Naive thymus-derived CD4-positive, alpha-beta T cell (primary cell): ENCODE data around the gene ITSN1. TPM values are rescaled to one million over a fixed set of nuclear protein-coding genes. Genes with fewer than 3 reads are reported as not detected.
"Not testable (repeated sequence)": the region's sequence is repeated elsewhere in the genome, so short reads cannot be mapped to it uniquely, and the experiment has no call there.

Experiments
- ATAC-seq: fragments of 150-1000 bp; cut with Tn5 transposase; 2 replicates; pipeline ENCODE4 v1.10.0; 2021; ENCODE audit warnings: mild to moderate bottlenecking, moderate library complexity
- CTCF ChIA-PET: fragments of 350-600 bp; sonication (Branson Sonifier 250); formaldehyde crosslinking; loops from one replicate; lab custom pipeline; 2021; ENCODE audit warnings: antibody characterized with exemption; lab: Charles Lee
- POLR2A ChIA-PET: fragments of 350-600 bp; sonication (Branson Sonifier 250); formaldehyde crosslinking; loops from one replicate; lab custom pipeline; 2021; ENCODE audit warnings: antibody characterized with exemption, inconsistent platforms; lab: Charles Lee
- DNase-seq, 9 donors: peaks; one replicate each; pipeline versions ENCODE4 v3.0.0 to v3.0.0-alpha.2; 2020 to 2022; ENCODE audit warnings: mixed read lengths in 1 of 9
- H3K27ac ChIP-seq: one replicate; pipeline ENCODE4 v1.7.0; 2013; ENCODE audit warnings: mild to moderate bottlenecking, low read depth, low read length, moderate library complexity
- H3K27me3 ChIP-seq, 2 donors: one replicate each; pipeline ENCODE4 v1.7.0; 2013; ENCODE audit warnings: low read length in 2 of 2, mild to moderate bottlenecking in 2 of 2, moderate library complexity in 2 of 2; ENCODE audit not compliant: control insufficient read depth in 2 of 2, insufficient read depth in 2 of 2
- H3K36me3 ChIP-seq, 3 experiments: 1 replicate in 2 of 3; 2 replicates in 1 of 3; pipeline ENCODE4 v1.7.0; 2013; ENCODE audit warnings: low read length in 3 of 3, mild to moderate bottlenecking in 3 of 3, moderate library complexity in 1 of 3; ENCODE audit not compliant: insufficient read depth in 3 of 3, control insufficient read depth in 2 of 3
- H3K4me1 ChIP-seq, 2 donors: one replicate each; pipeline ENCODE4 v1.7.0; 2013; ENCODE audit warnings: low read length in 2 of 2, mild to moderate bottlenecking in 2 of 2, moderate library complexity in 1 of 2; ENCODE audit not compliant: control insufficient read depth in 2 of 2, insufficient read depth in 2 of 2
- H3K4me3 ChIP-seq: 2 replicates; pipeline ENCODE4 v1.7.0; 2013; ENCODE audit warnings: mild to moderate bottlenecking, low read length
- H3K9me3 ChIP-seq, 3 experiments: 1 replicate in 2 of 3; 2 replicates in 1 of 3; pipeline ENCODE4 v1.7.0; 2013; ENCODE audit warnings: low read length in 3 of 3; ENCODE audit not compliant: control insufficient read depth in 2 of 3
- H3K27ac Mint-ChIP-seq, 9 donors: one replicate each; pipeline ENCODE4 v1.8.0; 2020 to 2022; ENCODE audit warnings: mixed read lengths in 9 of 9, mild to moderate bottlenecking in 8 of 9, moderate library complexity in 5 of 9, inconsistent platforms in 2 of 9
- H3K27me3 Mint-ChIP-seq, 5 donors: one replicate each; pipeline ENCODE4 v1.8.0; 2021 to 2022; ENCODE audit warnings: mixed read lengths in 5 of 5, mild to moderate bottlenecking in 1 of 5
- H3K36me3 Mint-ChIP-seq, 5 donors: one replicate each; pipeline ENCODE4 v1.8.0; 2020 to 2022; ENCODE audit warnings: mixed read lengths in 5 of 5, mild to moderate bottlenecking in 3 of 5, inconsistent platforms in 1 of 5
- H3K4me1 Mint-ChIP-seq, 7 donors: one replicate each; pipeline ENCODE4 v1.8.0; 2020 to 2022; ENCODE audit warnings: mixed read lengths in 7 of 7, mild to moderate bottlenecking in 3 of 7, inconsistent platforms in 1 of 7
- H3K4me3 Mint-ChIP-seq, 10 donors: one replicate each; pipeline ENCODE4 v1.8.0; 2020 to 2022; ENCODE audit warnings: mild to moderate bottlenecking in 10 of 10, mixed read lengths in 10 of 10, moderate library complexity in 6 of 10, inconsistent platforms in 2 of 10
- H3K9me3 Mint-ChIP-seq, 11 donors: one replicate each; pipeline ENCODE4 v1.8.0; 2020 to 2022; ENCODE audit warnings: mixed read lengths in 11 of 11, mild to moderate bottlenecking in 4 of 11, inconsistent platforms in 1 of 11, moderate library complexity in 1 of 11
- intact Hi-C, 2 donors: fragments of 100-400 bp; cut with micrococcal nuclease; formaldehyde crosslinking; loops; one replicate each; pipeline ENCODE4 v1.15.1; 2023
- polyA plus RNA-seq, 2 donors: library from polyadenylated mRNA; unstranded; fragments of 300-500 nt; fragmentation: Illumina TruSeq; gene quantifications; one replicate each; pipeline ENCODE4 v1.2.3, GENCODE V29; 2021
- total RNA-seq, 6 experiments: library from RNA in 5 of 6; stranded (reverse) in 5 of 6; gene quantifications; 1 replicate in 5 of 6; 2 replicates in 1 of 6; pipeline ENCODE4 v1.2.3 and lab custom pipeline; 2021 to 2026

Gene ITSN1
- total and polyA plus RNA-seq, 7 experiments from 2014 or later = 1.2 to 8.6 (median 3.2) TPM

DNA sequence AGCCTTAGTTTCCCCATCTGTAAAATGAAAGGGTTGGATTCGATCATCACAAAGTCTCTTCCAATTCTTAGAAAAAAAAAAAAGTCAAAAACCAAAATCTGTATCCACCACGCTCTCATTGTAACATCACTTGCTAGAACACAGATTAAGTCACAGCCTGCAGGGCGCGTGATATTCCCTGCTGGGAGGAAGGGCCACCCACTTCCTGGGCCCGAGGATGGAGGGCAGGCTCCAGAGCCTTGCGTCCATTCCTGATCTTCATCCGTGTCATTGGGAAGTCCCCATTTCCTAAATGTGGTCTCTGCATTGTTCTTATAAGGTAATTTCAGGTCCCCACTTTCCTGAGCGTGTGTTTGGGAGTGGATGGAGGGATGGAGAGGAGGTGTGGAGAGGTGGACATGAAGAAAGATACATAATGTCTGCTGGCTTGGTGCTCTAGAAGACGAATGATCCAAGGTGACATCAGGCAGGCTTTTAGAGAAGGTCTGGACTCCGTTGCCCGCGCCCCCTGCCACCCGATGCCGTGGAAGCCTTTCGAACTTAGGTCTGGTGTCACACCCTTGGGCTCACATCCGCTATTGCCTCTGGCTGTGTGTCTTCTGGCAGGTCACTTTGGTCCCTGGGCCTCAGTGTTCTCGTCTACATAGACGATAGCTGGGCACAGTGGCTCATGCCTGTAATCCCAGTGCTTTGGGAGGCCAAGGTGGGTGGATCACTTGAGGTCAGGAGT, 217.2 kb downstream of the ITSN1 start:
- Mint-ChIP-seq H3K4me3 (no peak overlapping the region), H3K36me3 (no peaks in the 10 kb centered on the region), H3K9me3 (no peaks in the 10 kb centered on the region), H3K27ac (no peak overlapping the region), H3K27me3 (peaks cover 0 to 10% (median 2%) of the 10 kb centered on the region in 5 donors), H3K4me1 (no peaks in the 10 kb centered on the region)
- ATAC-seq (no peak), DNase-seq (no peak)
- H3K27ac ChIP-seq = no peak overlapping the region
- ChIA-PET POLR2A (no interaction called here), CTCF (no interaction called here)
- no peaks in the 10 kb centered on the region for H3K36me3 ChIP-seq
- H3K27me3 ChIP-seq = no peaks in the 10 kb centered on the region
- H3K9me3 ChIP-seq = no peaks in the 10 kb centered on the region
- H3K4me3 ChIP-seq = no peak overlapping the region
- intact Hi-C loops = no loop called here
- no peaks in the 10 kb centered on the region for H3K4me1 ChIP-seq

DNA sequence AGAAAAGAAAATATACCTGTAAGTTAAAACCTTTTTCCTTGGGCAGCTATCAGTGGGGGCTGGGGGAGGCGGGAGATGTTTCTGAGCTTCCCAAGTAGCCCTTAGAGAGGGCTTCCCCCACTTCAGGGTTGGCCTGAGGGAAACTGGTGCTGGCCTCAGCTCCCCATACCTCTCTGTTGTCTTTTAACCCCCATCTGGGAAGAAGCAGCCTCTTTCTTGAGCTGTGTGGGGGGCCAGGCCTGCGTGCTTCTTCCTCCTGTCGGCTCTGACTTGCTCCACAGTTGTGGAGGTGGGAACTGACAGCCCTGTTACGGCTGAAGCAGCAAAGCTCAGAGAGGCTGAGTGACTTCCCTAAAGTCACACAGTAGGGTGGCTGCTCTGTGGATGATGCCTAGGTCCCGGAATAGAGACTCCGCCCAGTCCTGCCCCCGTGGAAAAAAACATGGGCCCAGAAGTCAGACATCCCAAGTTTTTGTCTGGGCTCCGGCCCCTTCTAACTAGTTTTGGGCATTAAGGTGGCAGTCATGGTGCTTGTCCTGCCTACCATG, 218.1 kb downstream of the ITSN1 start:
- H3K4me3 Mint-ChIP-seq = no peak overlapping the region
- Histone ChIP-seq H3K27me3 (no peaks in the 10 kb centered on the region), H3K9me3 (no peaks in the 10 kb centered on the region), H3K4me1 (no peaks in the 10 kb centered on the region), H3K4me3 (no peak overlapping the region), H3K36me3 (no peaks in the 10 kb centered on the region), H3K27ac (no peak overlapping the region)
- intact Hi-C loops = no loop called here
- no peak for DNase-seq
- POLR2A ChIA-PET = no interaction called here
- no peak for ATAC-seq
- peaks cover 0 to 10% (median 2%) of the 10 kb centered on the region in 5 donors for H3K27me3 Mint-ChIP-seq
- no peaks in the 10 kb centered on the region for H3K4me1 Mint-ChIP-seq
- CTCF ChIA-PET = no interaction called here
- no peaks in the 10 kb centered on the region for H3K9me3 Mint-ChIP-seq
- H3K27ac Mint-ChIP-seq = no peak overlapping the region
- no peaks in the 10 kb centered on the region for H3K36me3 Mint-ChIP-seq

DNA sequence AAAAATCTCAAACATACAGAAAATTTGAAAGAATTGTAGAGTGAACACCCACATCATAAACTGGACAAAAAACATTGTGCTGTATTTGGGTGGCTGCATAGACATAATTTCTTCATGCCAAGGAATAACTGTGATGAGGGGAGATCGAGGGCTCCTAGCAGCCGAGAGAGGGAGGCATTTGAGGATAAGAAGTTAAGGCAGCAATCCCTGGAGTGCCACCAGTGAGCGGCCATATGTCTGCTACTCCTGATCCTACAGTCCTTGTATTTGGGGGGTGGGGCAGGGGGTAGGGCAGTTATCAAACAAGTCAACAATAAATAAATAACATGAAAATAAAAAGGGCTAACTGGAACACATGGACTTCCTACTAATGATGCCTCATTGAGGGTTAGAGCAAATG, 218.8 kb downstream of the ITSN1 start:
- intact Hi-C loops = no loop called here
- Mint-ChIP-seq H3K4me3 (no peak overlapping the region), H3K27ac (no peak overlapping the region), H3K36me3 (no peaks in the 10 kb centered on the region), H3K27me3 (peaks cover 0 to 10% (median 2%) of the 10 kb centered on the region in 5 donors), H3K9me3 (no peaks in the 10 kb centered on the region), H3K4me1 (no peaks in the 10 kb centered on the region)
- Histone ChIP-seq H3K9me3 (no peaks in the 10 kb centered on the region), H3K27me3 (no peaks in the 10 kb centered on the region), H3K36me3 (no peaks in the 10 kb centered on the region), H3K27ac (no peak overlapping the region), H3K4me1 (no peaks in the 10 kb centered on the region), H3K4me3 (no peak overlapping the region)
- CTCF ChIA-PET = no interaction called here
- no peak for DNase-seq
- ATAC-seq = no peak
- POLR2A ChIA-PET = no interaction called here

DNA sequence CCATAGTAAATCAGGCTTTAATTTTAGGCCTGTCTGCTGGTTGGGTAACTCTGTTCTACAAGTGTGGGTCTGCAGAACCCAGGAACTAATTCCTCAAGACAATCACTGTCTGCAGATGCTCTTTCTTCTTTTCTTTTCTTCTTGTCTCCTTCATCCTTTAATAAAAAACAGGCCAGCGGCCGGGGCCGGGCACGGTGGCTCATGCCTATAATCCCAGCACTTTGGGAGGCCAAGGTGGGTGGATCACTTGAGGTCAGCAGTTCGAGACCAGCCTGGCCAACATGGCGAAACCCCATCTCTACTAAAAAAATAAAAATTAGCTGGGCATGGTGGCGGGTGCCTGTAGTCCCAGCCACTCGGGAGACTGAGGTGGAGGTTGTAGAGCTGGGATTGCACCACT, 220.9 kb downstream of the ITSN1 start:
- POLR2A ChIA-PET = interaction anchor here (0.6 kb wide), 1 partner anchor 177 kb away, joined by 4 read pairs; no protein-coding TSS in a partner anchor
- H3K27ac Mint-ChIP-seq, H3K4me1 ChIP-seq, H3K27ac ChIP-seq, CTCF ChIA-PET, H3K36me3 ChIP-seq, H3K36me3 Mint-ChIP-seq, intact Hi-C loops, H3K9me3 ChIP-seq, H3K27me3 ChIP-seq, H3K4me3 Mint-ChIP-seq, H3K4me1 Mint-ChIP-seq, H3K4me3 ChIP-seq, DNase-seq, H3K9me3 Mint-ChIP-seq, ATAC-seq: not testable (repeated sequence)
- peaks cover 0 to 10% (median 3%) of the 10 kb centered on the region in 5 donors for H3K27me3 Mint-ChIP-seq

DNA sequence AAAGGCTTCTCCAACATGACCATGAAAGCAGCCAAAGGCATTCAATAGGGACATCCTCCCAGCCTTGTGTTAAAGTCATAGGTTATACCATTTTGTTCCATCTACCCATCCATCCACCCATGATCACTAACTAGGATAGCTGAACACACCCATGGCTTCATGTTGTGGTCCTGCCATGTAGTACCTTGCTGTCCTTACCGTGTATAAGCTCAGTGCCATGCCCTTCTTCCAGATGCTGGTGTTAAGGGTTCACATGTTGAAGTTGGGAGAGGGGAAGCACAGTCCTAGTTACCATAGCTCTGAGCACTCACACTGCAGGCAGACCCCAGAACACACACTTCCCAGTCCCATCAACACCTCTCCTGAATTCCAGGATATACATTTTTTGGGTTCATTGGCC, 221.8 kb downstream of the ITSN1 start:
- H3K4me3 ChIP-seq = no peak overlapping the region
- intact Hi-C loops = no loop called here
- Mint-ChIP-seq H3K27ac (no peak overlapping the region), H3K4me3 (no peak overlapping the region), H3K27me3 (peaks cover 0 to 5% (median 3%) of the 10 kb centered on the region in 5 donors), H3K36me3 (no peaks in the 10 kb centered on the region), H3K4me1 (peaks cover 0 to 4% (median 0%) of the 10 kb centered on the region in 7 donors), H3K9me3 (no peaks in the 10 kb centered on the region)
- H3K36me3 ChIP-seq = no peaks in the 10 kb centered on the region
- CTCF ChIA-PET = no interaction called here
- H3K27me3 ChIP-seq = no peaks in the 10 kb centered on the region
- POLR2A ChIA-PET = no interaction called here
- ATAC-seq (no peak), DNase-seq (no peak)
- no peaks in the 10 kb centered on the region for H3K4me1 ChIP-seq
- no peaks in the 10 kb centered on the region for H3K9me3 ChIP-seq
- H3K27ac ChIP-seq = no peak overlapping the region

DNA sequence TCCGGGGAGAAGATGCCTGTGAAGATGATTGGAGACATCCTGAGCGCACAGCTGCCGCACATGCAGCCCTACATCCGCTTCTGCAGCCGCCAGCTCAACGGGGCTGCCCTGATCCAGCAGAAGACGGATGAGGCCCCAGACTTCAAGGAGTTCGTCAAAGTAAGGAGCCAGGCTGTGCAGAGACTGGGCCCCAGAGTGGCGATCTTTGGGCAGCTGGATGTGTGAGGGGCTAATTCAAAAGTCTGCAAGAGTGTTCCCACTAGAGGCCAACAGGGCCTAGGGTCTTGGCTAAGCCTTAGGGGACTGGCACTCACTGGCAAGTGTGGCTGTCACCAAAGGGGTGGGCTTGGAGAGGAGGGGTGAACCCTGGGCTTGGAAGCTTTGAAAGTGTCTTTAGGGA, 222.9 kb downstream of the ITSN1 start:
- no peak for ATAC-seq
- Histone ChIP-seq H3K4me1 (no peaks in the 10 kb centered on the region), H3K36me3 (no peaks in the 10 kb centered on the region), H3K4me3 (no peak overlapping the region), H3K9me3 (no peaks in the 10 kb centered on the region), H3K27ac (no peak overlapping the region), H3K27me3 (no peaks in the 10 kb centered on the region)
- H3K4me3 Mint-ChIP-seq = no peak overlapping the region
- CTCF ChIA-PET = no interaction called here
- H3K27ac Mint-ChIP-seq = no peak overlapping the region
- POLR2A ChIA-PET = no interaction called here
- DNase-seq = no peak
- H3K27me3 Mint-ChIP-seq = peaks cover 0 to 8% (median 4%) of the 10 kb centered on the region in 5 donors
- no peaks in the 10 kb centered on the region for H3K36me3 Mint-ChIP-seq
- H3K4me1 Mint-ChIP-seq = peaks cover 0 to 4% (median 0%) of the 10 kb centered on the region in 7 donors
- no peaks in the 10 kb centered on the region for H3K9me3 Mint-ChIP-seq
- intact Hi-C loops = no loop called here
